HEK293 (cell line): ENCODE results near the gene ANXA8.
"Not testable (repeated sequence)": the region's sequence is repeated elsewhere in the genome, so short reads cannot be mapped to it uniquely, and the experiment has no call there.

Experiments
- CTCF ChIA-PET: fragments of 350-600 bp; formaldehyde crosslinking; extraction: SDS; loops from one replicate; lab custom pipeline; 2021; ENCODE audit warnings: antibody characterized with exemption; lab: Yijun Ruan, JAX
- POLR2A ChIA-PET: fragments of 300-600 bp; formaldehyde crosslinking; extraction: SDS; loops from one replicate; lab custom pipeline; 2020; ENCODE audit warnings: antibody characterized with exemption, inconsistent platforms; lab: Yijun Ruan, JAX
- H3K27ac ChIP-seq: fragments of 200-500 bp; sonication (Bioruptor generic); 2 replicates; pipeline ENCODE4 v1.5.1; 2014; ENCODE audit warnings: low read depth, low read length, control low read depth, inconsistent platforms; ENCODE audit errors: extremely low read depth
- H3K36me3 ChIP-seq, 2 experiments: fragments of 200-500 bp in 1 of 2; sonication (Bioruptor generic) in 1 of 2; 1 replicate in 1 of 2; 2 replicates in 1 of 2; pipeline ENCODE4 v1.5.1; 2014 to 2017; ENCODE audit warnings: inconsistent platforms in 2 of 2, low read length in 2 of 2; ENCODE audit not compliant: control insufficient read depth in 2 of 2, insufficient read depth in 1 of 2
- H3K4me1 ChIP-seq: fragments of 200-500 bp; sonication (Bioruptor generic); 2 replicates; pipeline ENCODE4 v1.5.1; 2014; ENCODE audit warnings: mild to moderate bottlenecking, low read length, inconsistent platforms; ENCODE audit not compliant: control insufficient read depth, insufficient read depth
- H3K4me3 ChIP-seq: 2 replicates; pipeline ENCODE4 v1.5.1; 2011; ENCODE audit warnings: low read depth, mild to moderate bottlenecking, control low read depth, low read length, moderate library complexity
- H3K9me3 ChIP-seq: fragments of 200-500 bp; sonication (Bioruptor generic); 2 replicates; pipeline ENCODE4 v1.5.1; 2014; ENCODE audit warnings: low read depth, low read length, inconsistent platforms; ENCODE audit not compliant: control insufficient read depth, insufficient read depth
- CTCF ChIP-seq: fragments of 450-650 bp; formaldehyde crosslinking; IDR thresholded peaks from 2 replicates; pipeline ENCODE4 v1.5.1; 2016; ENCODE audit warnings: missing biosample characterization, missing genetic modification characterization
- EGR2 ChIP-seq: fragments of 450-650 bp; formaldehyde crosslinking; IDR thresholded peaks from 2 replicates; pipeline ENCODE4 v1.5.1; 2016; ENCODE audit warnings: low read depth, missing biosample characterization, missing genetic modification characterization
- SCRT1 ChIP-seq: fragments of 450-650 bp; formaldehyde crosslinking; IDR thresholded peaks from 2 replicates; pipeline ENCODE4 v1.5.1; 2016; ENCODE audit warnings: missing biosample characterization, missing genetic modification characterization, borderline replicate concordance
- SETDB1 ChIP-seq: IDR thresholded peaks from one replicate; pipeline ENCODE4 v1.6.1; 2017; ENCODE audit warnings: mild to moderate bottlenecking, low read length, moderate library complexity, mixed read lengths; ENCODE audit not compliant: insufficient read length
- SP2 ChIP-seq: fragments of 450-650 bp; formaldehyde crosslinking; IDR thresholded peaks from 2 replicates; pipeline ENCODE4 v1.5.1; 2016; ENCODE audit warnings: missing biosample characterization, missing genetic modification characterization
- ZBTB8A ChIP-seq: fragments of 450-650 bp; formaldehyde crosslinking; IDR thresholded peaks from 2 replicates; pipeline ENCODE4 v1.5.1; 2016; ENCODE audit warnings: missing biosample characterization, missing genetic modification characterization
- ZFHX2 ChIP-seq: fragments of 450-650 bp; formaldehyde crosslinking; conservative IDR thresholded peaks from 2 replicates; pipeline ENCODE4 v1.5.1; 2016; ENCODE audit warnings: missing biosample characterization, missing genetic modification characterization
- ZNF132 ChIP-seq: fragments of 450-650 bp; formaldehyde crosslinking; IDR thresholded peaks from 2 replicates; pipeline ENCODE4 v1.5.1; 2017; ENCODE audit warnings: missing biosample characterization, missing genetic modification characterization, borderline replicate concordance
- ZNF2 ChIP-seq: fragments of 450-650 bp; formaldehyde crosslinking; IDR thresholded peaks from 2 replicates; pipeline ENCODE4 v1.5.1; 2016; ENCODE audit warnings: missing biosample characterization, missing genetic modification characterization
- ZNF223 ChIP-seq: fragments of 450-650 bp; formaldehyde crosslinking; IDR thresholded peaks from 2 replicates; pipeline ENCODE4 v1.5.1; 2016; ENCODE audit warnings: missing biosample characterization, missing genetic modification characterization
- ZNF302 ChIP-seq: fragments of 450-650 bp; formaldehyde crosslinking; IDR thresholded peaks from 2 replicates; pipeline ENCODE4 v1.5.1; 2016; ENCODE audit warnings: missing biosample characterization, missing genetic modification characterization, low read depth
- ZNF335 ChIP-seq: fragments of 450-650 bp; formaldehyde crosslinking; conservative IDR thresholded peaks from 2 replicates; pipeline ENCODE4 v1.5.1; 2016; ENCODE audit warnings: missing biosample characterization, missing genetic modification characterization
- ZNF366 ChIP-seq: fragments of 450-650 bp; formaldehyde crosslinking; conservative IDR thresholded peaks from 2 replicates; pipeline ENCODE4 v1.5.1; 2016; ENCODE audit warnings: missing biosample characterization, missing genetic modification characterization
- ZNF596 ChIP-seq: fragments of 450-650 bp; IDR thresholded peaks from 2 replicates; pipeline ENCODE4 v1.5.0; 2018; ENCODE audit warnings: missing biosample characterization, mild to moderate bottlenecking, missing genetic modification characterization, moderate library complexity
- ZNF600 ChIP-seq: fragments of 450-650 bp; formaldehyde crosslinking; IDR thresholded peaks from 2 replicates; pipeline ENCODE4 v1.5.1; 2016; ENCODE audit warnings: missing biosample characterization, missing genetic modification characterization
- ZNF768 ChIP-seq: fragments of 450-650 bp; formaldehyde crosslinking; IDR thresholded peaks from 2 replicates; pipeline ENCODE4 v1.5.1; 2018; ENCODE audit warnings: missing biosample characterization, mild to moderate bottlenecking, missing genetic modification characterization
- TF ChIP-seq, protein P1 (sequence below): fragments of 450-650 bp; formaldehyde crosslinking; optimal IDR thresholded peaks from 2 replicates; pipeline ENCODE3; 2016; ENCODE audit warnings: missing biosample characterization, mild to moderate bottlenecking, missing genetic modification characterization
- TF ChIP-seq, protein P2 (sequence below): fragments of 450-650 bp; formaldehyde crosslinking; IDR thresholded peaks from 2 replicates; pipeline ENCODE4 v1.5.1; 2016; ENCODE audit warnings: missing biosample characterization, missing genetic modification characterization
- TF ChIP-seq, protein P3 (sequence below): fragments of 450-650 bp; formaldehyde crosslinking; IDR thresholded peaks from 2 replicates; pipeline ENCODE4 v1.5.1; 2017; ENCODE audit warnings: missing biosample characterization, missing genetic modification characterization
- TF ChIP-seq, protein P4 (sequence below): fragments of 450-650 bp; formaldehyde crosslinking; IDR thresholded peaks from 2 replicates; pipeline ENCODE4 v1.5.1; 2017; ENCODE audit warnings: missing biosample characterization, missing genetic modification characterization

The ANXA8 gene

DNA sequence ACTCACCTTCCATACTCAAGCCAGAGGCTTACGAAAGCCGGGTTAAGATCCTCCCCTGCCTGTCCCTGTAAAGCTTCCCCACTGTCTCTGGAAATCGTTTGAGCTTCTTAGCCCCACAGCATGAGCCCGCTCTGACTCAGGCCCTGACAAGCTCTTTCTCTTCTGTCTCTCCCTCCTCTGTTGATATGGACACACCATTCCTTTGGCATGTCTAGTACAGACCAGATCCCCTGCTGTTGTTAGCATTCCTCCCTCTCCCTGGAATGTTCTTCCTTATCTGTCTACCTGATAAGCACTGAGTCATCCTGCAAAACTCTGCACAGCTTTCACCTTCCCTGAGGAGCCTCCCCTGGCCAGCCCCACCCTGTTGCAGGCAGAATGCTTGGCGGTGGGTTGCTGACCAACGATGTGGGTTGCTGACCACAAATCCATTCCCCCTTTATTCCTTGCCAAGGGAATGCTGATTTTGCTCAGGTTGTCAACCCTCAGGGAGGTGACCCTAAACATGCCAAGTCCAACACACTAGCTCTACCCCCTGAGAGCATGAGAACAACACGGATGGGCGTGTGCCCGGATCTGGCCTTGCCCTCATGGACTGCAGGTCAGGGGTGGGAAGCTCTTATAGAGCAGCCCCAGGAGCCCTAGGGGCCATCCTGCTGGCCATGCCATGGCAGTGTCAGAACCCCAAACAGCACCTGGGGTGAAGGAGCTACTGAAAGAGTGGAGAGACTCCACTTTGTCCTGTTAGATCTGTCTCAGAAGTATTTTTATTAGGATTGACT, 21.1 kb downstream of the ANXA8 start:
- H3K4me3 ChIP-seq, H3K9me3 ChIP-seq, POLR2A ChIA-PET, H3K4me1 ChIP-seq, H3K27ac ChIP-seq, H3K36me3 ChIP-seq, CTCF ChIA-PET: not testable (repeated sequence)

- H3K36me3 ChIP-seq, H3K4me1 ChIP-seq, H3K27ac ChIP-seq, CTCF ChIA-PET: not testable (repeated sequence)
- TF ChIP-seq ZNF335 (tag by site-specific recombination): peak; percentile 41; the same call in 1 of the 2 replicates
- TF ChIP-seq CTCF: peak; percentile 26; the same call in 1 of the 2 replicates
- TF ChIP-seq, protein P1, sequence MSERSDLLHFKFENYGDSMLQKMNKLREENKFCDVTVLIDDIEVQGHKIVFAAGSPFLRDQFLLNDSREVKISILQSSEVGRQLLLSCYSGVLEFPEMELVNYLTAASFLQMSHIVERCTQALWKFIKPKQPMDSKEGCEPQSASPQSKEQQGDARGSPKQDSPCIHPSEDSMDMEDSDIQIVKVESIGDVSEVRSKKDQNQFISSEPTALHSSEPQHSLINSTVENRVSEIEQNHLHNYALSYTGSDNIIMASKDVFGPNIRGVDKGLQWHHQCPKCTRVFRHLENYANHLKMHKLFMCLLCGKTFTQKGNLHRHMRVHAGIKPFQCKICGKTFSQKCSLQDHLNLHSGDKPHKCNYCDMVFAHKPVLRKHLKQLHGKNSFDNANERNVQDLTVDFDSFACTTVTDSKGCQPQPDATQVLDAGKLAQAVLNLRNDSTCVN (tag by site-specific recombination): peak; percentile 62
- peak; percentile 49 for TF ChIP-seq SP2 (tag by site-specific recombination)
- TF ChIP-seq, protein P2, sequence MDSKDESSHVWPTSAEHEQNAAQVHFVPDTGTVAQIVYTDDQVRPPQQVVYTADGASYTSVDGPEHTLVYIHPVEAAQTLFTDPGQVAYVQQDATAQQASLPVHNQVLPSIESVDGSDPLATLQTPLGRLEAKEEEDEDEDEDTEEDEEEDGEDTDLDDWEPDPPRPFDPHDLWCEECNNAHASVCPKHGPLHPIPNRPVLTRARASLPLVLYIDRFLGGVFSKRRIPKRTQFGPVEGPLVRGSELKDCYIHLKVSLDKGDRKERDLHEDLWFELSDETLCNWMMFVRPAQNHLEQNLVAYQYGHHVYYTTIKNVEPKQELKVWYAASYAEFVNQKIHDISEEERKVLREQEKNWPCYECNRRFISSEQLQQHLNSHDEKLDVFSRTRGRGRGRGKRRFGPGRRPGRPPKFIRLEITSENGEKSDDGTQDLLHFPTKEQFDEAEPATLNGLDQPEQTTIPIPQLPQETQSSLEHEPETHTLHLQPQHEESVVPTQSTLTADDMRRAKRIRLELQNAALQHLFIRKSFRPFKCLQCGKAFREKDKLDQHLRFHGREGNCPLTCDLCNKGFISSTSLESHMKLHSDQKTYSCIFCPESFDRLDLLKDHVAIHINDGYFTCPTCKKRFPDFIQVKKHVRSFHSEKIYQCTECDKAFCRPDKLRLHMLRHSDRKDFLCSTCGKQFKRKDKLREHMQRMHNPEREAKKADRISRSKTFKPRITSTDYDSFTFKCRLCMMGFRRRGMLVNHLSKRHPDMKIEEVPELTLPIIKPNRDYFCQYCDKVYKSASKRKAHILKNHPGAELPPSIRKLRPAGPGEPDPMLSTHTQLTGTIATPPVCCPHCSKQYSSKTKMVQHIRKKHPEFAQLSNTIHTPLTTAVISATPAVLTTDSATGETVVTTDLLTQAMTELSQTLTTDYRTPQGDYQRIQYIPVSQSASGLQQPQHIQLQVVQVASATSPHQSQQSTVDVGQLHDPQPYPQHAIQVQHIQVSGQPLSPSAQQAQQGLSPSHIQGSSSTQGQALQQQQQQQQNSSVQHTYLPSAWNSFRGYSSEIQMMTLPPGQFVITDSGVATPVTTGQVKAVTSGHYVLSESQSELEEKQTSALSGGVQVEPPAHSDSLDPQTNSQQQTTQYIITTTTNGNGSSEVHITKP (tag by site-specific recombination): peak; percentile 40
- 0 out of 2 replicates have a peak, but pooled peaks have one; percentile 37 for TF ChIP-seq ZFHX2 (tag by site-specific recombination)
- TF ChIP-seq ZNF600 (tag by site-specific recombination): peak; percentile 63; the same call in 1 of the 2 replicates
- TF ChIP-seq ZNF2 (tag by site-specific recombination): 0 out of 2 replicates have a peak, but pooled peaks have one; percentile 32
- peak; percentile 96 for TF ChIP-seq ZBTB8A (tag by site-specific recombination)
- TF ChIP-seq, all 188 proteins: peak for 9; not testable (repeated sequence) for 179
- H3K9me3 ChIP-seq, POLR2A ChIA-PET: not testable (repeated sequence)
- H3K4me3 ChIP-seq: peak overlapping the region; percentile 7
Measured at GRCh38 chr10:47461261-47461687, 22.6 kb downstream of the ANXA8 start.

GRCh38 chr10:47458466-47459154, 25.3 kb downstream of the ANXA8 start:
- peak; percentile 64; the same call in 1 of the 2 replicates for TF ChIP-seq ZNF596
- no peak for TF ChIP-seq ZNF132 (tag by site-specific recombination)
- TF ChIP-seq, protein P3, sequence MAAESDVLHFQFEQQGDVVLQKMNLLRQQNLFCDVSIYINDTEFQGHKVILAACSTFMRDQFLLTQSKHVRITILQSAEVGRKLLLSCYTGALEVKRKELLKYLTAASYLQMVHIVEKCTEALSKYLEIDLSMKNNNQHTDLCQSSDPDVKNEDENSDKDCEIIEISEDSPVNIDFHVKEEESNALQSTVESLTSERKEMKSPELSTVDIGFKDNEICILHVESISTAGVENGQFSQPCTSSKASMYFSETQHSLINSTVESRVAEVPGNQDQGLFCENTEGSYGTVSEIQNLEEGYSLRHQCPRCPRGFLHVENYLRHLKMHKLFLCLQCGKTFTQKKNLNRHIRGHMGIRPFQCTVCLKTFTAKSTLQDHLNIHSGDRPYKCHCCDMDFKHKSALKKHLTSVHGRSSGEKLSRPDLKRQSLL (tag by site-specific recombination): no peak
- TF ChIP-seq ZNF223 (tag by site-specific recombination): no peak
- TF ChIP-seq, protein P4, sequence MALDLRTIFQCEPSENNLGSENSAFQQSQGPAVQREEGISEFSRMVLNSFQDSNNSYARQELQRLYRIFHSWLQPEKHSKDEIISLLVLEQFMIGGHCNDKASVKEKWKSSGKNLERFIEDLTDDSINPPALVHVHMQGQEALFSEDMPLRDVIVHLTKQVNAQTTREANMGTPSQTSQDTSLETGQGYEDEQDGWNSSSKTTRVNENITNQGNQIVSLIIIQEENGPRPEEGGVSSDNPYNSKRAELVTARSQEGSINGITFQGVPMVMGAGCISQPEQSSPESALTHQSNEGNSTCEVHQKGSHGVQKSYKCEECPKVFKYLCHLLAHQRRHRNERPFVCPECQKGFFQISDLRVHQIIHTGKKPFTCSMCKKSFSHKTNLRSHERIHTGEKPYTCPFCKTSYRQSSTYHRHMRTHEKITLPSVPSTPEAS (tag by site-specific recombination): peak; percentile 53
- TF ChIP-seq ZNF302 (tag by site-specific recombination): no peak
- TF ChIP-seq ZNF768: no peak
- TF ChIP-seq SETDB1: no peak
- no peak for TF ChIP-seq SCRT1 (tag by site-specific recombination)
- no peak for TF ChIP-seq ZNF366 (tag by site-specific recombination)
- TF ChIP-seq EGR2: no peak
- TF ChIP-seq, all 188 proteins: peak for 2
- CTCF ChIA-PET: no interaction called here
- no peaks in the 10 kb centered on the region for H3K4me1 ChIP-seq
- POLR2A ChIA-PET: no interaction called here
- H3K36me3 ChIP-seq: no peaks in the 10 kb centered on the region
- H3K9me3 ChIP-seq: no peaks in the 10 kb centered on the region
- H3K27ac ChIP-seq: no peak overlapping the region
- H3K4me3 ChIP-seq: no peak overlapping the region
